GM18511 (cell line): ENCODE measurements around the gene FCGR1A.
"Not testable (repeated sequence)": the region's sequence is repeated elsewhere in the genome, so short reads cannot be mapped to it uniquely, and the experiment has no call there.

Experiments used
- ATAC-seq: cut with Tn5 transposase; IDR thresholded peaks from one replicate; pipeline ENCODE4 v1.9.1; 2021; ENCODE audit warnings: mild to moderate bottlenecking, moderate library complexity; ENCODE audit not compliant: unreplicated experiment

The FCGR1A gene

GRCh38 chr1:149782600-149782999 lies at the start of gene FCGR1A:
Gene FCGR1A (plus strand): TSS chr1:149782694. CDS start chr1:149782744, 50 bp downstream.
- ATAC-seq = not testable (repeated sequence)

GRCh38 chr1:149732781-149733180 lies 49.7 kb upstream of the FCGR1A start:
- not testable (repeated sequence) for ATAC-seq

- not testable (repeated sequence) for ATAC-seq
Measured at GRCh38 chr1:149734692-149735091, 47.8 kb upstream of the FCGR1A start.

- peak; percentile 46 for ATAC-seq
Measured at GRCh38 chr1:149740148-149740581, 42.3 kb upstream of the FCGR1A start.

GRCh38 chr1:149740590-149741230 lies 41.8 kb upstream of the FCGR1A start:
- ATAC-seq = not testable (repeated sequence)

- ATAC-seq = not testable (repeated sequence)
Measured at GRCh38 chr1:149741914-149742313, 40.6 kb upstream of the FCGR1A start.

GRCh38 chr1:149746463-149747356 lies 35.8 kb upstream of the FCGR1A start:
- not testable (repeated sequence) for ATAC-seq

- ATAC-seq = not testable (repeated sequence)
Measured at GRCh38 chr1:149747359-149748143, 34.9 kb upstream of the FCGR1A start.

GRCh38 chr1:149748144-149748500 lies 34.4 kb upstream of the FCGR1A start:
- not testable (repeated sequence) for ATAC-seq

GRCh38 chr1:149750562-149750961 lies 31.9 kb upstream of the FCGR1A start:
- ATAC-seq = not testable (repeated sequence)

- ATAC-seq = not testable (repeated sequence)
Measured at GRCh38 chr1:149752186-149752585, 30.3 kb upstream of the FCGR1A start.

GRCh38 chr1:149753466-149753865 lies 29.0 kb upstream of the FCGR1A start:
- ATAC-seq = not testable (repeated sequence)

- ATAC-seq = not testable (repeated sequence)
Measured at GRCh38 chr1:149755294-149755693, 27.2 kb upstream of the FCGR1A start.

- ATAC-seq = not testable (repeated sequence)
Measured at GRCh38 chr1:149762294-149762693, 20.2 kb upstream of the FCGR1A start.

GRCh38 chr1:149764087-149764800 lies 18.2 kb upstream of the FCGR1A start:
- ATAC-seq = not testable (repeated sequence)

- not testable (repeated sequence) for ATAC-seq
Measured at GRCh38 chr1:149766241-149766640, 16.3 kb upstream of the FCGR1A start.

- ATAC-seq = not testable (repeated sequence)
Measured at GRCh38 chr1:149769216-149769615, 13.3 kb upstream of the FCGR1A start.

- ATAC-seq = not testable (repeated sequence)
Measured at GRCh38 chr1:149770661-149771060, 11.8 kb upstream of the FCGR1A start.

GRCh38 chr1:149771653-149772425 lies 10.7 kb upstream of the FCGR1A start:
- peak; percentile 93 for ATAC-seq
